ENCODE measurements around the gene NADK2.

GRCh38 chr5:36217988-36218387, 23.7 kb downstream of the NADK2 start:
- TF ChIP-seq POLR2A (IDR thresholded peaks at IDR 0.05) (no peak), CTCF (IDR thresholded peaks at IDR 0.05) (no peak)
